GM13976 (cell line): ENCODE data around the gene NRARP.

Experiments used
- DNase-seq: peaks from one replicate; pipeline ENCODE4 v3.0.0; 2012; ENCODE audit warnings: low spot score
- CTCF ChIP-seq: IDR thresholded peaks from 2 replicates; pipeline ENCODE4 v1.5.1; 2012; ENCODE audit warnings: borderline replicate concordance, mild to moderate bottlenecking; ENCODE audit not compliant: insufficient read depth; ENCODE audit errors: extremely low read depth, missing control alignments, control extremely low read depth
- in situ Hi-C: fragments of 300-500 bp; cut with MboI; formaldehyde crosslinking; loops from one replicate; pipeline ENCODE4 v1.12.0; 2022; ENCODE audit warnings: low sequenced_read_pairs, mixed read lengths, inconsistent platforms; ENCODE audit not compliant: unreplicated experiment

The NRARP gene

DNA sequence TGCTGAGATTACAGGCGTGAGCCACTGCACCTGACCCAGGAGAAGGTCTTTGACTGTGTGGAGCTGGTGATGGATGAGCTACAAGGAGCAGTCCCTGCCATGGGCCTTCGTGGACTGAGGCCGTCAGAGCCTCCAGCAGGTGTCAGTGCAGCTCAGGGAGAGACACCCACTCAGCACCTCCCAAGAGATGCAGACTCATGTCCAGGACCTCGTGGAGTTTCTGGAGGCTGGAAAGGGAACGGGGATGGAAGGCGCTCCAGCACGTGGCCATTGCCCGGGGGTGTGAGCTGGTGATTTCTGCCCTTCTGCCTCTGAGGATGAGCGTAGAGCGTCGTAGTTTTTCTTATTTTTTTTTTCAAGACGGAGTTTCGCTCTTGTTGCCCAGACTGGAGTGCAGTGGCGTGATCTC, 15.1 kb downstream of the NRARP start:
- peak; percentile 48 for TF ChIP-seq CTCF
- in situ Hi-C loops = loop anchor here (25.0 kb wide), 1 partner anchor 250 kb away; no protein-coding TSS in a partner anchor
- DNase-seq = peak; percentile 72

DNA sequence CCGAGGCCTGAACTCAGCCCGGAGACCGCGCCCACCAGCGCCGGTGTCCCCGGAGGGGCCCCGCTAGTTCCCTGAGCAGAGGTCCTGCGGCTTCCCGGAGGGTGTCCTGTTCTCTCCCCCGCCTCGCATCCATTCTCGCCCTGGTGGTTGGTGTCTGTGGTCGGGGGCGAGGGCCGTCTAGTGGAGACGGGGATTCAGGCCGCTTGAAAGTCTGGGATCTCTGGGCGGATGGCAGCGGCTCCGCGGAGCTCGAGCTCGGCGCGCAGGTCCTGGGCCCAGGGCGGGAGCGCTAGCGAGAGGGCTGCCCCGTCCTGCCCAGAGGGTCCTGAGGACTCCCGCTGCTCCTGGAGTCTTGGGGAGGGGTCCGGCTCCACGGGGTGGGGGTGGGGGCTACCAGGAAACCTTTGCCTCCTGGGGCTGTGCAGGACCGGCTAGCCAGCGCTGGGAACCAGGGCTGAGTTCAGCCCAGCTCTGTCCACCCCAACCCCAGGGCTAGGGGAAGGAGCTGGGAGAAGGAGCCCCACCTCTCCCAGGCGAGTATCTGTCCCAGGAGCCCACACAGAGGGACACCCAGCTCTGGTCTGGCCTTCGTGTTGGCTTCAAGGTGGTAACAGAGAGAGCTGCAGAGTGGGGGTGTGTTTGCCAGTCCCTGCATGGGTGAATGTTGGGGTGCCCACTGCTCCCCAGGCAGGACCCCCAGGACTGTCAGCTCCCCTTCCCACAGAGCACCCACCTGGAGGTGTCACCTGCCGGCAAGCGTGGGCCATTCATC, 20.5 kb downstream of the NRARP start:
- in situ Hi-C loops = loop anchor here (25.0 kb wide), 1 partner anchor 256 kb away; no protein-coding TSS in a partner anchor
- no peak for TF ChIP-seq CTCF
- no peak for DNase-seq

DNA sequence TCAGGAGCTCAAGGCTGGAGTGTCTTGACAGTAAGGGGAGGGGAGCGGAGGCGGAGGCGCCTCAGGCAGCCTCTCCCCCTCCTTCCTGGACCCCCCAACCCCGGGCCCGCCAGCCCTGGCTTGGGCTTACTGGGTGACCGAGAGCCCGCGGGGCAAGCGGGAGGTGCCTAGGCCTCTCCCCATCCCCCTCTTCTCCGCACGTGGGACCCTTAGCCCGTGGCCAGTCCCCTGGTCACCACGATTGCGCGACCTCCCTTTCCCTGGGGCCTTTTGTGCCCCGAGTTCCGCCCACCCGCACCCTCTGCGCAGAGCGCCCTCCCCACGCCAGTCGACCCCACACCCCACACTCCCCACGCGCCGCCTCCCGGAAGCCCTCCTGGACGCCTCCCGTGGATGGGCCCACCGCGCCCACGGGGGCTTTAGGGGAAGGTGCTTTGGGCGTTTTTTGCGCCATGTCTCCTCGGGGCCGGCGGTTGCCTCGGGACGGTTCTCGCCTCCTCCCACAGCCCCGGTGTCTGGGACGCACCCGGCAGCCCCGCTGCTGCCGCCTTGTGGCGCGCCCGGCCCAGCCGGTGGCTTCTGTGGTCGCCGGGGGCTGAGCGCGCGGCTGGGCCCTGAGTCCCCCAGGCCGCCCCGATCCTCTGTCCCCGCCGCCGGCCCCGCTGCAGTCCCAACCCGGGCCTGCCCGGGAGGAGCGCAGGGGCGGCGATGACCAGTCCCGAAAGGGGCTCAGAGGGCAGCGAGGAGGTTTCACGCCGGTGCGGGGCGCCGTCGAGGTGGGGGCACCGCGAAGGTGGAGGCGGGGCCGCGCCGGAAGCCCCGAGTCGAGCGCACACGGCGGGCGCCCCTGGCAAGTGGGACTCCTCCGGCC, 21.4 kb downstream of the NRARP start:
- in situ Hi-C loops = loop anchor here (25.0 kb wide), 1 partner anchor 257 kb away; no protein-coding TSS in a partner anchor
- peak; percentile 42 for TF ChIP-seq CTCF
- no peak for DNase-seq

DNA sequence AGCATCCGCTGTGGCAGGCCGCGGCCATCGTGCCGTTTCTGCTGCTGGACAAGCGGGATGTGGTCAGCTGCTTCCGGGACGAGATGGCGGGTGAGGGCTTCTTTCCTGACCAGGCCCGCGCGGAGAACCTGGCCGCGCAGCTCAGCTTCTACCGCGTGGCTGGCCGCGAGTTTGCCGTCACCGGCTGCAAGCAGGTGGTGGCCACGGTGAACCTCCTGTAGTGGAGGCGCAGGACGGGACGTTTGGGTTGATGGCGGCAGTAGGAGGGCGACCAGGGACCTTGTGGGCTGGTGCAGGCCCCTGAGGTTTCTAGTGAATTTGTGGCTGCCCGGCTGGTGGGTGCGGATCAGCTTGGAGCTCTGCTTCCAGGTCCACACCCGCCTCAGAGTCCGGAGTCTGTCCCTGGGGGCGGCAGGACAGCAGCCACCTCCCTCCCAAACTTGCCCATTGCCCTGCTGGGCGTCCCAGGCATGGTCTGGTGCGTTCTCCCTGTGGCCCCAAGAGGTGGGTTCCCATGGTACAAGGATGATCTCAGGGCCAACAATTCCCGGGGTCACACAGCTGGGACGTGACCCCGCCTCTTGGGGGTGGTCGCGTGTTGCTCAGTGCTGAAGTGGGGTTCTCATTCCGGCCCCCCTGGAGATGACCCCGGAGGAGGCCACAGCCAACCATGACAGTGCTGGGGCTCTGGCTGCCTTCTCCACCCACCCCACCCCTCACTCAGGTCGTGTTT, 22.2 kb downstream of the NRARP start:
- no peak for TF ChIP-seq CTCF
- DNase-seq = no peak
- in situ Hi-C loops = loop anchor here (25.0 kb wide), 1 partner anchor 257 kb away; no protein-coding TSS in a partner anchor

GRCh38 chr9:137278721-137279711, 23.1 kb downstream of the NRARP start:
- in situ Hi-C loops = loop anchor here (25.0 kb wide), 1 partner anchor 258 kb away; no protein-coding TSS in a partner anchor
- no peak for TF ChIP-seq CTCF
- DNase-seq = no peak
